DND-41 (cell line): ENCODE measurements around the gene P2RX2.

ENCODE experiments used
- CTCF ChIP-seq: IDR thresholded peaks from 2 replicates; pipeline ENCODE4 v1.5.1; 2012; ENCODE audit warnings: borderline replicate concordance, low read length, moderate library complexity, mild to moderate bottlenecking; ENCODE audit not compliant: poor library complexity, severe bottlenecking; ENCODE audit errors: extremely low read depth
- EZH2 ChIP-seq: IDR thresholded peaks from 3 replicates; pipeline ENCODE4 v1.6.1; 2012; ENCODE audit warnings: borderline replicate concordance, low read depth, mild to moderate bottlenecking, moderate library complexity, low read length, inconsistent platforms; ENCODE audit not compliant: severe bottlenecking

- TF ChIP-seq CTCF: no peak
- TF ChIP-seq EZH2: no peak
Observed at GRCh38 chr12:132619071-132619385, 452 bp downstream of the P2RX2 start.
